ACC112 (cell line): ENCODE data around the gene NAA25.

Source experiments
- H2AFZ ChIP-seq: fragments of 200-600 bp; sonication (generic); one replicate; pipeline ENCODE4 v1.6.0; 2017; ENCODE audit warnings: antibody characterized with exemption, low read length; ENCODE audit not compliant: unreplicated experiment
- H3K27ac ChIP-seq: fragments of 200-600 bp; sonication (generic); 2 replicates; pipeline ENCODE4 v1.5.1; 2014; ENCODE audit warnings: low read depth, mild to moderate bottlenecking, antibody characterized with exemption, low read length, moderate library complexity
- H3K27me3 ChIP-seq: fragments of 200-600 bp; sonication (generic); 2 replicates; pipeline ENCODE4 v1.6.1; 2014; ENCODE audit warnings: mild to moderate bottlenecking, antibody characterized with exemption, low read length, moderate library complexity, mixed read lengths; ENCODE audit not compliant: insufficient read depth
- H3K36me3 ChIP-seq: fragments of 200-600 bp; sonication (generic); 2 replicates; pipeline ENCODE4 v1.6.1; 2016; ENCODE audit warnings: mild to moderate bottlenecking, antibody characterized with exemption, low read length, moderate library complexity, mixed read lengths; ENCODE audit not compliant: insufficient read depth
- H3K4me1 ChIP-seq: fragments of 200-600 bp; sonication (generic); one replicate; pipeline ENCODE4 v1.6.1; 2016; ENCODE audit warnings: low read length, mixed read lengths; ENCODE audit not compliant: insufficient read depth, unreplicated experiment, control insufficient read depth
- H3K4me3 ChIP-seq: fragments of 200-600 bp; sonication (generic); 2 replicates; pipeline ENCODE4 v1.5.1; 2014; ENCODE audit warnings: mild to moderate bottlenecking, low read depth, low read length
- H3K79me2 ChIP-seq: fragments of 200-600 bp; sonication (generic); one replicate; pipeline ENCODE4 v1.6.0; 2016; ENCODE audit warnings: low read length; ENCODE audit not compliant: control insufficient read depth, unreplicated experiment, insufficient read depth

The NAA25 gene

GRCh38 chr12:112131686-112132085, 23.1 kb upstream of the NAA25 start:
- Histone ChIP-seq H2AFZ (no peak overlapping the region), H3K79me2 (peaks cover 51% of the 10 kb centered on the region), H3K27me3 (no peaks in the 10 kb centered on the region), H3K27ac (0 out of 2 replicates have a peak overlapping the region, but pooled peaks have one; percentile 92), H3K36me3 (peaks cover 4% of the 10 kb centered on the region; the same call in 1 of the 2 replicates), H3K4me3 (peak overlapping the region; percentile 72), H3K4me1 (peaks cover 38% of the 10 kb centered on the region)

GRCh38 chr12:112130441-112130998, 21.9 kb upstream of the NAA25 start:
- H3K4me3 ChIP-seq, result peak overlapping the region; percentile 72
- H3K27ac ChIP-seq, result peak overlapping the region; percentile 92
- no peaks in the 10 kb centered on the region for H3K27me3 ChIP-seq
- H2AFZ ChIP-seq, result peak overlapping the region; percentile 63
- peaks cover 42% of the 10 kb centered on the region for H3K4me1 ChIP-seq
- peaks cover 62% of the 10 kb centered on the region for H3K79me2 ChIP-seq
- H3K36me3 ChIP-seq, result peaks cover 4% of the 10 kb centered on the region; the same call in 1 of the 2 replicates

GRCh38 chr12:112126911-112127310, 18.3 kb upstream of the NAA25 start:
- Histone ChIP-seq H3K36me3 (no peaks in the 10 kb centered on the region; the same call in 1 of the 2 replicates), H3K4me3 (peak overlapping the region; percentile 87), H3K79me2 (peaks cover 50% of the 10 kb centered on the region), H2AFZ (no peak overlapping the region), H3K27me3 (no peaks in the 10 kb centered on the region), H3K4me1 (peaks cover 50% of the 10 kb centered on the region), H3K27ac (peak overlapping the region; percentile 52; the same call in 1 of the 2 replicates)

- Histone ChIP-seq H3K27me3 (no peaks in the 10 kb centered on the region), H3K27ac (peak overlapping the region; percentile 25; the same call in 1 of the 2 replicates), H3K79me2 (peaks cover 42% of the 10 kb centered on the region), H2AFZ (peak overlapping the region; percentile 5), H3K4me3 (peak overlapping the region; percentile 87), H3K4me1 (peaks cover 46% of the 10 kb centered on the region), H3K36me3 (no peaks in the 10 kb centered on the region; the same call in 1 of the 2 replicates)
Measured at GRCh38 chr12:112126000-112126438, 17.4 kb upstream of the NAA25 start.

- peaks cover 40% of the 10 kb centered on the region for H3K4me1 ChIP-seq
- peak within 1 kb of the TSS; percentile 5 for H2AFZ ChIP-seq
- peak within 1 kb of the TSS; percentile 87 for H3K4me3 ChIP-seq
- no peaks in the 10 kb centered on the region for H3K27me3 ChIP-seq
- H3K79me2 ChIP-seq, result peaks cover 36% of the 10 kb centered on the region
- H3K36me3 ChIP-seq, result no peaks in the 10 kb centered on the region
- peak within 1 kb of the TSS; percentile 25; the same call in 1 of the 2 replicates for H3K27ac ChIP-seq
Measured at GRCh38 chr12:112125250-112125999, 16.8 kb upstream of the NAA25 start, which contains the start of gene TRAFD1. Gene TRAFD1 (plus strand): TSS chr12:112125560. CDS start chr12:112130523, 4,963 bp downstream.

GRCh38 chr12:112124918-112125249, 16.3 kb upstream of the NAA25 start:
- no peak overlapping the region for H3K27ac ChIP-seq
- no peaks in the 10 kb centered on the region for H3K27me3 ChIP-seq
- H3K79me2 ChIP-seq, result peaks cover 35% of the 10 kb centered on the region
- H3K4me1 ChIP-seq, result peaks cover 40% of the 10 kb centered on the region
- H2AFZ ChIP-seq, result no peak overlapping the region
- no peaks in the 10 kb centered on the region for H3K36me3 ChIP-seq
- H3K4me3 ChIP-seq, result peak overlapping the region; percentile 87; the same call in 1 of the 2 replicates

- H3K4me3 ChIP-seq, result peak overlapping the region; percentile 25
- peaks cover 22% of the 10 kb centered on the region for H3K79me2 ChIP-seq
- H2AFZ ChIP-seq, result peak overlapping the region; percentile 51
- peak overlapping the region; percentile 60 for H3K27ac ChIP-seq
- H3K27me3 ChIP-seq, result no peaks in the 10 kb centered on the region
- H3K36me3 ChIP-seq, result no peaks in the 10 kb centered on the region
- H3K4me1 ChIP-seq, result peaks cover 34% of the 10 kb centered on the region
Measured at GRCh38 chr12:112122823-112123690, 14.5 kb upstream of the NAA25 start.

GRCh38 chr12:112121780-112122565, 13.4 kb upstream of the NAA25 start:
- Histone ChIP-seq H2AFZ (no peak overlapping the region), H3K27ac (peak overlapping the region; percentile 60), H3K36me3 (no peaks in the 10 kb centered on the region), H3K4me1 (peaks cover 34% of the 10 kb centered on the region), H3K4me3 (0 out of 2 replicates have a peak overlapping the region, but pooled peaks have one; percentile 22), H3K27me3 (no peaks in the 10 kb centered on the region), H3K79me2 (peaks cover 14% of the 10 kb centered on the region)

- Histone ChIP-seq H3K27me3 (no peaks in the 10 kb centered on the region), H3K79me2 (no peaks in the 10 kb centered on the region), H2AFZ (no peak overlapping the region), H3K36me3 (no peaks in the 10 kb centered on the region), H3K4me1 (peaks cover 26% of the 10 kb centered on the region), H3K4me3 (no peak overlapping the region), H3K27ac (peak overlapping the region; percentile 60; the same call in 1 of the 2 replicates)
Measured at GRCh38 chr12:112117685-112118084, 9.1 kb upstream of the NAA25 start.
